ENCODE data around the gene GZMM.
A peak's percentile ranks its signal among the peaks of the same experiment; 100 is the strongest.

GZMM gene

DNA sequence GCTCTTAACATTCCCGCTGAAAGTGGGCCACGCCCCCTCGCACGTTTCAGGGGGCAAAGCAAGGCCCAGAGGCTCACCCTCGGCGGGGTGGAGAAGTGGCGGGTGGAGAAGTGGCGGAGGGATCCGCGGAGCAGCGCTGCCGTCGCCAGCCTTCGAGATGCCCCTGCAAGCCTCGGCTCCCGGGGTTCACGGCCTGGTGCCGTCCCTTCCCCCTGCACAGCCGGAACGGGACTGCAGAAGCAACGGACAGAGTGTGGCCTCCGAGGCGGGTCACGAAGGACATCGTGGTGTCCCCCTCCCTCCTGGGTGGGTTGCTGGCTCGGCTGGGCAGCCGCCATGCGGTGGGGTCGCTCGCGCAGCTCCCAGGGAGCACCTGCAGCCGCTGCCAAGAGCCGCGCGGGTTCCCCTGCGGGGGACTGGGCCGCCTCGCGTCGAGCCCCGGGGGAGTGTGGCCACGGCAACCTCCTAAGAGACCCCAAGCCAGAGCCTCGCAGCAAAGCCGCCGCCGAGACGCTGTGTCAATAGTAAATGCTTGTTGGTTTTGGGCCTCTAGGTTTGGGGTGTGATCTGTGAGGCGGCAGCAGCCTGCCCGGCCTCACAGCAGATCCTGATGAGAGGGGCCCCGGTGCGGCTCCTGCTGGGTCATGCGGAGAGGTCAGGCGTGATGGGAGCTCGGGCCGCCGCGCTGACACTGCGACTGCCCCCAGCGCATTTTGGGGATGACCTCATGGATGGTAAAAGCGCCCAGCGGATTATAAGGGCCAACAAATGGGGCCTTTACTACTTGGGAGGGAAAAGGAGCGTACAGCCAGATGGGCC is 31.1 kb upstream of the GZMM start:
- no peak for DNase-seq (ENCODE audit: low read depth)

DNA sequence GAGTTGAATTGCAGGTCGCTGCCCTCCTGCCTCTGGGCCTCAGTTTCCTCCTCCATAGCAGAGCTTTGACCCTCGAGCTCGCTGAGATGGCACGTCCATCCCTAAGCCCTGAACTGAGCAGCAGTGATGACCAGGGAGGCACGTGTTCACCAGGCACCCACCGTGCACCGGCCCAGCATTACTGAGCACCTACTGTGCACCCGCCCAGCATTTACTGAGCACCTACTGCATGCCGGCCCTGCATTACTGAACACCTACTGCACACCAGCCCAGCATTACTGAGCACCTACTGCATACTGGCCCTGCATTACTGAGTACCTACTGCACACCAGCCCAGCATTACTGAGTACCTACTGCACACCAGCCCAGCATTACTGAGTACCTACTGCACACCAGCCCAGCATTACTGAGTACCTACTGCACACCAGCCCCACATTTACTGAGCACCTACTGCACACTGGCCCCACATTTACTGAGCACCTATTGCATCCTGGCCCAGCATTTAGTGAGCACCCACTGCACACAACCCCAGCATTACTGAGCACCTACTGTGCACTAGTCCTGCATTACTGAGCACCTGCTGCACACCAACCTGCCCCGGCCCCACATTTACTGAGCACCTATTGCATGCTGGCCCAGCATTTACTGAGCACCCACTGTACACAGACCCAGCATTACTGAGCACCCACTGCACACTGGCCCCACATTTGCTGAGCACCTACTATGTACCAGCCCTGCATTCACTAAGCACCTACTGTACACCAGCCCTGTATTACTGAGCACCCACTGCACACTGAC is 30.3 kb upstream of the GZMM start:
- DNase-seq (ENCODE audit: low read depth), result no peak

DNA sequence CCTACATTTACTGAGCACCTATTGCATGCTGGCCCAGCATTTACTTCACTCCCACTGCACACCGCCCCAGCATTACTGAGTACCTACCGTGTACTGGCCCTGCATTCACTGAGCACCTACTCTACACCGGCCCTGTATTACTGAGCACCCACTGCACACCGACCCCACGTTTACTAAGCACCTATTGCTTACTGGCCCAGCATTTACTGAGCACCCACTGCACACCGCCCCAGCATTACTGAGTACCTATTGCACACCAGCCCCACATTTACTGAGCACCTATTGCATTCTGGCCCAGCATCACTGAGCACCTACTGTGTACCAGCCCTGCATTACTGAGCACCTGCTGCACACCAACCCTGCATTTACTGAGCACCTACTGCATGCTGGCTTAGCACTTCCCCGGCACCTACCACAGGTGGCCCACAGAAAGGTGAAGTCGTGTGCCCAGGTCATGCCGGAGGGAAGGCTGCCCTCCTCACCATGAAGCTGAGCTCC is 29.6 kb upstream of the GZMM start:
- no peak for DNase-seq (ENCODE audit: low read depth)

DNA sequence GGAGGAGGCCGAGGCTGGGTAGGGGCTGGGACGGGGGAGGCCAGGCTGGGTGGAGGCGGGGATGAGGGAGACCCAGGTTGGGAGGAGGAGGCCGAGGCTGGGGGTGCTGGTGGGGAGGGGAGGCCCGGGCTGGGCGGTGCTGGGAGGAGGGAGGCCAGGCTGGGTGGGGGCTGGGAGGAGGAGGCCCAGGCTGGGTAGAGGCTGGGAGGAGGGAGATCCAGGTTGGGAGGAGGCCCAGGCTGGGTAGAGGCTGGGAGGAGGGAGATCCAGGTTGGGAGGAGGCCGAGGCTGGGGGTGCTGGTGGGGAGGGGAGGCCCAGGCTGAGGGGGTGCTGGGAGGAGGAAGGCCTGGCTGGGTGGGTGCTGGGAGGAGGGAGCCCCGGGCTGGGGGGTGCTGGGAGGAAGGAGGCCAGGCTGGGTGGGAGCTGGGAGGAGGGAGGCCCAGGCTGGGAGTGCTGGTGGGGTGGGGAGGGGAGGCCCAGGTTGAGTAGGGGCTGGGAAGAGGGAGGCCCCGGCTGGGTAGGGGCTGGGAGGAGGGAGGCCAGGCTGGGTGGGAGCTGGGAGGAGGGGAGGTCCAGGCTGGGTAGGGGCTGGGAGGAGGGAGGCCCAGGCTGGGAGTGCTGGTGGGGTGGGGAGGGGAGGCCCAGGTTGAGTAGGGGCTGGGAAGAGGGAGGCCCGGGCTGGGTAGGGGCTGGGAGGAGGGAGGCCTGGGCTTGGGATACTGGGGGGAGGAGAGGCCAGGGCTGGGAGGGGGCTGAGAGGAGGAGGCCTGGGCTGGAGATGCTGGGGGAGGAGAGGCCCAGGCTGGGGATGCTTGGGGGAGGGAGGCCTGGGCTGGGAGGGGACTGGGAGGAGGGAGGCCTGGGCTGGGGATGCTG is 25.9 kb upstream of the GZMM start:
- no peak for DNase-seq (ENCODE audit: low read depth)

DNA sequence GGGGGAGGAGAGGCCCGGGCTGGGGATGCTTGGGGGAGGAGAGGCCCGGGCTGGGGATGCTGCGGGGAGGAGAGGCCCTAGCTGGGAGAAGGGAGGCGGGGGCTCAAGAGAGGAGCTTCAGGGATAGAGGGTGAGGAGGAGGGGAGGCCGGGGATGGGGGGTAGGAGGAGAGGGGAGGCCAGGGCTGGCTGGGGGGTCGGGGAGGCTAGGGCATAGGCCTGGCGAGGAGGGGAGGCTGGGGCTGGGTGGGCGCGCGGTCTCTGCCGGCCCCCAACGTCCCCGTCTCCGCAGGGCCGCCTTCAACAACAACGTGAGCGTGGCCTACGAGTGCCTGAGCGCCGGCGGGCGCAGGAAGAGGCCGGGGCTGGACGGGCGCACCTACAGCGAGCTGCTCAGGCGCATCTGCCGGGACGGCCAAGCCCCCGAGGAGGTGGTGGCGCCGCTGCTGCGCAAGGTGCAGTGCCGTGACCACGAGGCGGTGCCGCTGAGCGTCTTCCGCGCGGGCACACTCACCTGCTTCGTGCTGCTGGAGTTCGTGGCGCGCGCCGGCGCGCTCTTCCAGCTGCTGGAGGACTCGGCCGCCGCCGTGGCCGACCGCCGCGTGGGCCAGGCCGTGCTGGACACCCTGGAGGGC is 25.1 kb upstream of the GZMM start:
- no peak for DNase-seq (ENCODE audit: low read depth)

DNA sequence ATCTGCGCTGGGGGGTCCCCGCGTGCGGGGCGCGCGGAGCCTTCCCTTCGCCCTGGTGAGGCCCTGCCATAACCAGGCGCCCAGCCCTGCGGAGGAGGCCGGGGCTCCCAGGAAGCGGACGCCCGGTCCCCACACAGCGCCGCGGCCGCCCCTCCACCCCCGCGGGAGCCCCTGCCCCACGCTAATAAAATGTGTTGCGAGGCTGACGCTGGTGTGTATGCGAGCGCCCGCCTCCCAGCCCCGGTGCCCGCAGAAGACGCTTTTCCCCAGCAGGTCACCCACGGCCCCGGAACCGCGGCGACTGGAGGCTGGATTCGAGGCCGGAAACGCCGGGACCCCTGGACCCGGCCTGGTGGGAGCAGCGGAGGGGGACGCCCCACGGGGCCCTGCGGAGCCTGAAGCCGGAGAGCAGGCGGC is 24.4 kb upstream of the GZMM start:
- no peak for DNase-seq (ENCODE audit: low read depth)

DNA sequence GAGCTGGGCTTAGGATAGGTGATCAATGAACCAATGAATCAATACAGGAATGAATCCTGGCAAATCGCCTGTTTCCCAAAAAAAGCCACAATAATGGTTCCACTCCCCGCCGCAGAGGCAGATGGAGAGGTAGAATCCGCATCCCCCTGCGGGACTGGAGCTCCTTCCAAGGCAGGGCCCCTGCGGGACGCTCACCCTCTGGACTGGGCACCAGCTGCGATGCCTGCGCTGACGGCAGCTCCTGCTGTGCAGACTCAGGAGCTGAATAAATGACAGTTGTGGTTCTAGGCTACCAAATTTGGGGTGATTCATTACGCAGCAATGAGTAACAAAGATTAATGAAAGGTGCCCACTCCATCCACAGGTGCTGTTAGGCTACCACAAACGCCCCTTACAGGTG is 21.1 kb upstream of the GZMM start:
- DNase-seq (ENCODE audit: low read depth), result no peak

DNA sequence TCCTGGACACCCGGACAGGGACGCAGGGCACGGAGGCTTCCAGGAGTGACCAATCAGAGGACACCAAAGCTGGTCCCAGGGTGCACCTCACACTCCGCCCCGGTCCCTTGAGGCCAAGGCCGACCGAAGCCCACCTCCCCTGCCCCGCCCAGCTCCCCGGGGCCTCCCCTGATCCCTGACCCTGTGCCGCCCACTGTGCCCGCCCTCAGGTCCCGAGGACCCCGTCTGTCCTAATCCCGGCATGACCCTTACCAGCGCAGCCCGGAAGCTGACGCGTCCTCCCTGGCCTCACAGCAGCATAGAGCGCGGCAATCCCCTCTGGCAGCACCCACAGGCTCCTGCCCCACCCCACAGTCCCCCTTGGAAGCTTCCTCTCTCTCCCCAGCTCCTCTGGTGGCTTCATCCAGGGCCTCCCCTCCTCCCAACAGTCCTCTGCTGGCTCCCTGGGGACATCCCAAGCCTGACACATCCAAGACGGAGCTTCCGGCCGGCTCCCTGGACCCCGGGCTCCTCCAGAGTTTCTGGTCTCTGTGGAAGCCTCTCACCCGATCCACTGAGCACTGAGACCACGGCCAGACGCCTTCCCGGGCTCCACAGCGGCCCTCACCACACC is 19.7 kb upstream of the GZMM start:
- no peak for DNase-seq (ENCODE audit: low read depth)

DNA sequence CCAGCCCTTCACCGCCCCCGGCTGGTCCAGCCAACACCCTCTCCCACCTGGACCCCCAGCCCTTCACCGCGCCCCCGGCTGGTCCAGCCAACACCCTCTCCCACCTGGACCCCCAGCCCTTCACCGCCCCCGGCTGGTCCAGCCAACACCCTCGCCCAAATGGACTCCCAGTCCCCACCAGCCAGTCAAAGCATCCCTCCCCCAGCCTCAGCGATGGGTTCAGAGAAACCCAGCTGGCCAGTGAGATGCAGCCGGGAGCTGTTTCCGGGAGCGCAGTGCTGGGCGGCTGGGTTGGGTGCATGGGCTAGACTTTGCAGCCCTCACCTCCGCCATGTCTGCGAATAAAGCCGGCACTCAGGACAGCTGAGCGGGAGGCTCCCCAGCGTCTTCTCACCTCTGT is 18.8 kb upstream of the GZMM start:
- no peak for DNase-seq (ENCODE audit: low read depth)

DNA sequence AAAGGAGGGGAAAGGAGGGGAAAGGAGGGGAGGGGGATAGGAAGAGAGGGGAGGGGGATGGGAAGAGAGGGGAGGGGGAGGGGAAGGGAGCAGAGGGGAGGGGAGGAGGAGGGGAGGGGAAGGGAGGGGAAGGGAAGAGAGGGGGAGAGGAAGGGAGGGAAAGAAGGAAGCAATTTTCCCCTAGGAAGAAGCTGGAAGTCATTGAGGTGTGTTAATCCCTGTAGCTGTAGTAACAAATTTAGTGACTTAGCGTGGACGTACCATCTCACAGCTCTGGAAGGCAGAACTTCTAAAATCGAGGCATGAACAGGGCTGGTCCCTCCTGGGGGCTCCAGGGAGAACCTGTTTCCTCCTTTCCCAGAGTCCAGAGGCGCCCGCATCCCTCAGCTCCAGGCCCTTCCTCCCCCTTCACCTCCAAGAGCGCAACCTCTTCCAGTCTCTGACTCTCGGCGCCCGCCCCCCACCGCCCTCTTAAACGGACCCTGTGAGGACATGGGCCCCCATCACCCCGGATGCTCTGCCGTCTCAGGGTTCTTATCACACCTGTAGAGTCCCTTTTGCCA is 17.9 kb upstream of the GZMM start:
- no peak for DNase-seq (ENCODE audit: low read depth)

DNA sequence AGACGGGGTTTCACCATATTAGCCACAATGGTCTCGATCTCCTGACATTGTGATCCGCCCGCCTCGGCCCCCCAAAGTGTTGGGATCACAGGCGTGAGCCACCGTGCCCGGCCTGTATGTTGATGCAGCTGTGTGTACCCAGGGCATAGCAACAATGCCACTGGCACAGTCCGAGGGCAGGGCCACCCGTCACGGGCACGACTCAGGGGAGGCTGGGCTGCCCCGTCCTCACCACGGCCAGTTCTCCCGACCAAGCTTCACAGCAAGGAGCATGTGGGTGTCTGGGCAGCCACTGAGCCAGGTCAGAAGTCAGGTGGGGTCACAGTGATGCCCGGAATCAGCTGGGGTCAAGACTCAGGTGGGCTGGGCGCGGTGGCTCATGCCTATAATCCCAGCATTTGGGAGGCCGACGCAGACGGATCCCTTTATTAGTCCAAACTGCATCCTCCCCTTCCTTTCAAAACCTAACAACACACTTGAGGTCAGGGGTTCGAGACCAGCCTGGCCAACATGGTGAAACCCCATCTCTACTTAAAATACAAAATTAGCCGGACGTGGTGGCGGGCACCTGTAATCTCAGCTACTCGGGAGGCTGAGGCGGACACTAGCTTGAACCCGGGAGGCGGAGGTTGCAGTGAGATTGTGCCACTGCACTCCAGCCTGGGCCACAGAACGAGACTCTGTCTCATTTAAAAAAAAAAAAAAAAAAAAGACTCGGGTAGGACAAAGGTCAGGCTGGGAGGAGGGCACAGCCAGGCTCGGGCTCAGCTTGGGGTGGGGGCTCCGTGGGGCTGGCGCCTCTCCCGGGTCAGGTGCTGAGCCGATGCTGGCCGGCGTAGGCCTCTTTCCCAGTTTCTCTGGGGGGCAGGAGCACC is 13.5 kb upstream of the GZMM start:
- no peak for DNase-seq (ENCODE audit: low read depth)

DNA sequence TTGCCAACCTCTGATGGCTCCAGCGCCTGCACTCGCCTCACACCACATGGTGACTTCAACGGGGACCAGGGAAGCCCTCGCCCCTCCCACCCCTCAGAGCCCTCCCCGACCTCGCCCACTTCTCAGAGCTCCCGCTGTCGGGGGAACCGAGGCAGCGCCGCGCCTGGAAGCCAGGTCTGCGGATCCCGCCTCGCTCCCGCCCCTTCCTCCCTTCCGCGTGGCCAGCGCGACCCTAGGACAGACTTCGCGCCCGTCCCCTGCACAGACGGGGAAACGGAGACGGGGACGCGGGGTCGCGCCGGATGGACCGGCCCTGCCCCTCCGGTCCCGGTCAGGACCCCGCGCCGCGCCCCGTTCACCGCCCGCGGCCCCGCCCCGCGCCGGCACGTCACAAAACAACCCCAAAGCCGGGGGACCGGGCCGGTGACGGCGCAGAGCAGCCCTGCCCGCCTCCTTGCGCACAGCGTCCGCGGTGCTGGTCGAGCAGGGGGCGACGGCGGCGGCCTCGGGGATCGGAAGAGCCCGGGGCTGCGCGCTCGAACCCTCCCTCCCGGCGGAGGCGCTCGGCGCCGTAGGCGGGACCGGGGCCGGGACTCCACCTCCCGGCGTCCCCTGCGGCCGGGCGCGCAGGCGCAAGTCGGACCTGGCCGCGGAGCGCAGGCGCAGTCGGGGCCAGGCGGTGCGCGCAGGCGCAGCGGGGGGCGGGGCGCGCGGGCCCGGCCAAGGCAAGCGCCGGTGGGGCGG is 12.7 kb upstream of the GZMM start:
- peak; percentile 86 for DNase-seq (ENCODE audit: low read depth)

DNA sequence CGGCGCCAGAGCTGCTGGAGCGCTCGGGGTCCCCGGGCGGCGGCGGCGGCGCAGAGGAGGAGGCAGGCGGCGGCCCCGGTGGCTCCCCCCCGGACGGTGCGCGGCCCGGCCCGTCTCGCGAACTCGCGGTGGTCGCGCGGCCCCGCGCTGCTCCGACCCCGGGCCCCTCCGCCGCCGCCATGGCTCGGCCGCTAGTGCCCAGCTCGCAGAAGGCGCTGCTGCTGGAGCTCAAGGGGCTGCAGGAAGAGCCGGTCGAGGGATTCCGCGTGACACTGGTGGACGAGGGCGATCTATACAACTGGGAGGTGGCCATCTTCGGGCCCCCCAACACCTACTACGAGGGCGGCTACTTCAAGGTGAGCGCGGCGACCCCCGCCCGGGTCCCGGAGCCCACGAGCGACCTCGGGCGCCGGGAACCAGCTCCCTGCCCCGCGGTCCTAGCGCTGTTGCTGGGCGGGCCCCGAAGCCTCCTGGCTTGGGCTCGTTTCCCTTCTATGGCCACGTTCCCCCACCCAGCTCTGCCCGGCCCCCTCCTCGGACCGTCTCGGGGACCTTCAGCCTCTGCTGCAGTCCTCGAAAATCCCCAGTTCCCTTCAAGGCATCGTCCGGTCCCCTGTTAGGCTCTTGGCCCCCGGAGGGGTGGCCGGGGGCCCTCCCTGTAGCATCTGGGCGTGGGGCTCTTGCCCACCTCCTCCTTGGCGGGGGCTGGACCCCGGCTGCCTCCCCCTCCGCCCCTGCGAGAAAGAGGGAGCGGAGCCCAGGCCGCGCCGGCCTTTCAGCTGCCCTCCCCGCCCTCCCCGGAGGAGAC is 11.9 kb upstream of the GZMM start, which contains the start of gene CDC34:
Gene CDC34, plus strand, starts transcription at position 8 of the 808 bp plus-strand sequence. Its CDS starts 172 bp downstream, at position 180.
- peak; percentile 23 for DNase-seq (ENCODE audit: low read depth)

DNA sequence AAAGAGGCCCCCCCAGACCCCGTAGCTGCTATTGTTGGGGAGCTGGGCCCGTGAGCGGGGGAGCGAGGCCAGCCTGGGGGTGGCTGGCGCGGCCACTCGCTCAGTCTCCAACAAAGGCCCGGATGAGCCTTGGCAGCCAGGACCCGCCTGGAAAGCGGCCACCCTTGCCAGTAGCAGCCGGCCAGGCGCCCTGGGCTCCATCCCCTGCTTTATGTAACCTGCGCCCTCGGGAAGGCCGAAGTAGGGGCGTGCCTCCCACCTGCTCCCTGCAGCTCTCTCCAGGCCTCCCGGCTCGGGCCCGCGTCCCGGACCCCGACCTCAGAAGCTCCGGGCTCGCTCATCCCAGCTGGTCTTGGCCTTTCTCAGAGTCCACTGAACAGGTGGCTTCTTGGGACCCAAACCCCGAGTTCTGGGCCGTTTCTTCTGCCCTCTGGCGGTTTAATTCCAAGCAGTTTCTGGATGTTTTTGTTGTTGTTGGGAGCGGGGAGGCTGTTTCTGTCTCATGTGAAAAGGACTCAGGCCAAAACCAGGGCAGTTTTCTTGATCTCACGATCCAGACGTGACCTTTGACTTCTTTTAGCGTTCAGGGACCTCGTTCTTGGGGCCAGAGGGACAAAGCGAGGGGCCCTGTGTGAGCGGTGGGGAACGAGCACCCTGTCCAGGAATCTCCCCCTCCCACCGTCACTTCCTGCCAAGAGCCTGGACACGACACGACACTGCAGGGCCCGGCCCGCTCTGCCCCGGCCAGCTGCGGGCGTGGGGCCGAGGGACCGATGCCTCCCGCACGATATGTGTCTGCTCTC is 11.1 kb upstream of the GZMM start:
- DNase-seq (ENCODE audit: low read depth), result peak; percentile 78

DNA sequence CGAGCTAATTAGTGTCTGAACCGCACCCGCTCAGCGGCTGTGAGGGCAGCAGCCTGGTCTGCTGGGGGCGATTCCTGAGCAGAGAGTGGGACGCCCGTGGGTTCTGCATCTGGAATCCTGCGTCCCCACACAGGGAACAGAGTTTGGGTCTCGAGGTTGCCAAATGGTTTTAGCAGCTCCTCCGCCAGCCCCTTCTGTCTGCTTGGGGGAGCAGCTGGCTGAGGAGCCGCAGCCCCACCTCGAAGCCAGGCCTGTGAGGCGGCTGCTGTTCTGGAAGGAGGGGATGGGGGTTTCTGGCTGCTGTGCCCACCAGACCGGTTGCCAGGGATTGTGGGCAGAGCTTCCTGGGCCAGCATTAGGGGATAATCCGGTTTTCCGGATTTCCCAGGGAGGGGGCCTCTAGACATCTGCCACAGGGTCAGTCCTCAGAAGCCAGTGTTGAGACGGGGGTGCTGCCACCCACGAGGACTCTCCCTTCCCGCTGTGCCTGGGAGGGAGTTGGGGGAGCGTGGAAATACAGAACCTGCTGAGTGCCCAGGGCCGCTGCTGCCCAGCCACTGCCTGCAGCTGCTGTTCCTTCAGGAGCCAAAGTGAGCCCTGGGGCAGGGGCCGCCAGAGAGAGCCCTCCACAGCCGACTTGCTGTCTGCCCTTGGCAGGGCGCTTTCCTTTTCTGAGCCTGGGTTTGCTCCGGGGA is 10.3 kb upstream of the GZMM start:
- no peak for DNase-seq (ENCODE audit: low read depth)

DNA sequence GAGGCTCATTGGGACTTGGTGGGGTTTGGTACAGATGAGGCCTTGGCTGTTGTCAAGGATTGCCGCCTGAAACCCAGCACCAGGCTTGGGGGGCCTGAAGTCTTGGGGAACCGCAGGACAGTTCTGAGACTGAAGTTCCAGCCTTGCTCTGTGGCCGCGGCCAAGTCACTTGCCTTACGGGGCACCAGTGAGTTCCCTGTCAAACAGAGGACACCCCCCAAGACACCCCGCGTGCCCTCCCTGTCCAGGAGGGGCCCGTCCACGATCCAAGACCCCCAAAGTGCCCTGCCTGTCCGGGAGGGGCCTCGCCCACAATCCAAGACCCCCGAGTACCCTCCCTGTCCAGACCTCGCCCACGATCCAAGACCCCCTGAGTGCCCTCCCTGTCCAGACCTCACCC is 9.8 kb upstream of the GZMM start:
- DNase-seq (ENCODE audit: low read depth), result no peak

All from ELR (cell line).